Endothelial cell (in vitro differentiated cells): ENCODE data around the gene SLC6A13. TPM values are rescaled to one million over a fixed set of nuclear protein-coding genes. Genes with fewer than 3 reads are reported as not detected.
"Not testable (repeated sequence)": the region's sequence is repeated elsewhere in the genome, so short reads cannot be mapped to it uniquely, and the experiment has no call there.

Source experiments
- DNase-seq: peaks from one replicate; pipeline ENCODE4 v3.0.0; 2021; ENCODE audit warnings: low spot score
- H3K27ac Mint-ChIP-seq: one replicate; pipeline ENCODE4 v1.8.0; 2021; ENCODE audit warnings: mixed read lengths, inconsistent platforms; ENCODE audit not compliant: unreplicated experiment
- H3K27me3 Mint-ChIP-seq: one replicate; pipeline ENCODE4 v1.8.0; 2021; ENCODE audit warnings: mild to moderate bottlenecking, moderate library complexity, mixed read lengths, inconsistent platforms; ENCODE audit not compliant: unreplicated experiment
- H3K36me3 Mint-ChIP-seq: one replicate; pipeline ENCODE4 v1.8.0; 2021; ENCODE audit warnings: mild to moderate bottlenecking, low read depth, mixed read lengths, inconsistent platforms; ENCODE audit not compliant: unreplicated experiment
- H3K4me1 Mint-ChIP-seq: one replicate; pipeline ENCODE4 v1.8.0; 2021; ENCODE audit warnings: mild to moderate bottlenecking, mixed read lengths, inconsistent platforms; ENCODE audit not compliant: unreplicated experiment
- H3K4me3 Mint-ChIP-seq: one replicate; pipeline ENCODE4 v1.8.0; 2021; ENCODE audit warnings: mild to moderate bottlenecking, mixed read lengths, inconsistent platforms; ENCODE audit not compliant: unreplicated experiment
- H3K9me3 Mint-ChIP-seq: one replicate; pipeline ENCODE4 v1.8.0; 2021; ENCODE audit warnings: mixed read lengths, inconsistent platforms; ENCODE audit not compliant: unreplicated experiment
- CTCF ChIP-seq: fragments of 200-600 bp; sonication (generic); IDR thresholded peaks from one replicate; pipeline ENCODE4 v1.5.0; 2021; ENCODE audit warnings: antibody characterized with exemption; ENCODE audit not compliant: unreplicated experiment
- total RNA-seq: library from RNA; stranded (reverse); fragmentation: NEBNext Ultra II Directional; extraction: Animal tissue kit (Norgen Biotek cat#: 25700); gene quantifications from one replicate; pipeline ENCODE4 v1.2.1, GENCODE V29; 2021; ENCODE audit not compliant: unreplicated experiment

The SLC6A13 gene
- total RNA-seq, 1 donor from 2014 or later: 0.90 TPM

- peaks cover 9% of the 10 kb centered on the region for H3K4me1 Mint-ChIP-seq
- peaks cover 2% of the 10 kb centered on the region for H3K36me3 Mint-ChIP-seq
- peaks cover 13% of the 10 kb centered on the region for H3K27me3 Mint-ChIP-seq
- H3K4me3 Mint-ChIP-seq: no peak overlapping the region
- no peak overlapping the region for H3K27ac Mint-ChIP-seq
- no peak for TF ChIP-seq CTCF
- H3K9me3 Mint-ChIP-seq: no peaks in the 10 kb centered on the region
- no peak for DNase-seq
Measured at GRCh38 chr12:191541-191940, 71.1 kb downstream of the SLC6A13 start.

GRCh38 chr12:190881-191280 lies 71.8 kb downstream of the SLC6A13 start:
- H3K27me3 Mint-ChIP-seq: peaks cover 13% of the 10 kb centered on the region
- H3K4me3 Mint-ChIP-seq: no peak overlapping the region
- no peaks in the 10 kb centered on the region for H3K9me3 Mint-ChIP-seq
- peaks cover 2% of the 10 kb centered on the region for H3K36me3 Mint-ChIP-seq
- H3K27ac Mint-ChIP-seq: no peak overlapping the region
- DNase-seq: no peak
- H3K4me1 Mint-ChIP-seq: peaks cover 9% of the 10 kb centered on the region
- TF ChIP-seq CTCF: no peak

DNA sequence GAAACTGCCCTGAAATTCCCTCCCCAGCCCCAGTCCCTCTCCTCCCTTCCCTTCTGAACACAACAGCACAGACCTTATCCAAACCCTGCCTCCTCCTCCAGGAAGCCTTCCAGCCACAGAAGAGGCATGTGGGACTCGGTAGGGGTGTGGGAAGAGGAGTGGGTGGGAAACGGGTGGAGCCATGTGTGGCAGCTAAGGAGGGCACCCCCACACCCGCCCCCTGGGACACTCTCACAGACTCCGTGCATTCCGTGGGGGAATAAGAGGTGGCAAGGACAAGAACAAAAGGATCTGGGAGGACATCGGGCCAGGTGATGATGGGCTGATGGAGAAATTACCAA lies 73.0 kb downstream of the SLC6A13 start:
- Mint-ChIP-seq H3K27me3 (peaks cover 15% of the 10 kb centered on the region), H3K27ac (no peak overlapping the region), H3K4me1 (peaks cover 8% of the 10 kb centered on the region), H3K4me3 (no peak overlapping the region), H3K9me3 (no peaks in the 10 kb centered on the region), H3K36me3 (peaks cover 6% of the 10 kb centered on the region)
- no peak for DNase-seq
- no peak for TF ChIP-seq CTCF

GRCh38 chr12:188910-189621 lies 73.6 kb downstream of the SLC6A13 start:
- peaks cover 8% of the 10 kb centered on the region for H3K4me1 Mint-ChIP-seq
- no peak overlapping the region for H3K27ac Mint-ChIP-seq
- H3K36me3 Mint-ChIP-seq: peaks cover 6% of the 10 kb centered on the region
- H3K27me3 Mint-ChIP-seq: peaks cover 15% of the 10 kb centered on the region
- H3K4me3 Mint-ChIP-seq: peak overlapping the region; percentile 86
- DNase-seq: peak; percentile 79
- H3K9me3 Mint-ChIP-seq: no peaks in the 10 kb centered on the region
- TF ChIP-seq CTCF: peak; percentile 63

- not testable (repeated sequence) for DNase-seq, H3K36me3 Mint-ChIP-seq, H3K9me3 Mint-ChIP-seq, H3K4me1 Mint-ChIP-seq, H3K27ac Mint-ChIP-seq
- Mint-ChIP-seq H3K4me3 (peak overlapping the region; percentile 86), H3K27me3 (peaks cover 14% of the 10 kb centered on the region)
Measured at GRCh38 chr12:187986-188909, 74.4 kb downstream of the SLC6A13 start.
